ENCODE results near the gene PCCA.
"Not testable (repeated sequence)": the region's sequence is repeated elsewhere in the genome, so short reads cannot be mapped to it uniquely, and the experiment has no call there.

PCCA gene

GRCh38 chr13:100147825-100148224 lies 58.9 kb downstream of the PCCA start:
- DNase-seq (ENCODE audit: insufficient read length) (no peak), FAIRE-seq (no peak)
- TF ChIP-seq POLR2AphosphoS5 (IDR thresholded peaks at IDR 0.05; ENCODE audit: low read depth, low read length) (no peak), POLR2A (IDR thresholded peaks at IDR 0.05; ENCODE audit: low read depth, low read length) (no peak), TAF1 (IDR thresholded peaks at IDR 0.05; ENCODE audit: borderline replicate concordance, low read depth, low read length) (no peak)

- FAIRE-seq (no peak), DNase-seq (ENCODE audit: insufficient read length) (no peak)
- TF ChIP-seq POLR2AphosphoS5 (IDR thresholded peaks at IDR 0.05; ENCODE audit: low read depth, low read length) (no peak), POLR2A (IDR thresholded peaks at IDR 0.05; ENCODE audit: low read depth, low read length) (no peak), TAF1 (IDR thresholded peaks at IDR 0.05; ENCODE audit: borderline replicate concordance, low read depth, low read length) (no peak)
Measured at GRCh38 chr13:100148422-100148821, 59.5 kb downstream of the PCCA start.

- no peak for TF ChIP-seq POLR2AphosphoS5 (IDR thresholded peaks at IDR 0.05; ENCODE audit: low read depth, low read length)
- TF ChIP-seq POLR2A (IDR thresholded peaks at IDR 0.05; ENCODE audit: low read depth, low read length), result no peak
- TF ChIP-seq TAF1 (IDR thresholded peaks at IDR 0.05; ENCODE audit: borderline replicate concordance, low read depth, low read length), result no peak
- FAIRE-seq (no peak), DNase-seq (ENCODE audit: insufficient read length) (no peak)
Measured at GRCh38 chr13:100149389-100149788, 60.5 kb downstream of the PCCA start.

- FAIRE-seq; DNase-seq (ENCODE audit: insufficient read length): not testable (repeated sequence)
Measured at GRCh38 chr13:100150711-100151110, 61.8 kb downstream of the PCCA start.

- no peak for DNase-seq (ENCODE audit: insufficient read length)
- FAIRE-seq, result no peak
- TF ChIP-seq TAF1 (IDR thresholded peaks at IDR 0.05; ENCODE audit: borderline replicate concordance, low read depth, low read length), result no peak
- no peak for TF ChIP-seq POLR2AphosphoS5 (IDR thresholded peaks at IDR 0.05; ENCODE audit: low read depth, low read length)
- TF ChIP-seq POLR2A (IDR thresholded peaks at IDR 0.05; ENCODE audit: low read depth, low read length), result no peak
Measured at GRCh38 chr13:100154842-100155416, 66.0 kb downstream of the PCCA start.

- no peak for TF ChIP-seq POLR2AphosphoS5 (IDR thresholded peaks at IDR 0.05; ENCODE audit: low read depth, low read length)
- no peak for TF ChIP-seq TAF1 (IDR thresholded peaks at IDR 0.05; ENCODE audit: borderline replicate concordance, low read depth, low read length)
- TF ChIP-seq POLR2A (IDR thresholded peaks at IDR 0.05; ENCODE audit: low read depth, low read length), result no peak
- DNase-seq (ENCODE audit: insufficient read length) (no peak), FAIRE-seq (no peak)
Measured at GRCh38 chr13:100156788-100157187, 67.9 kb downstream of the PCCA start.

GRCh38 chr13:100158569-100158968 lies 69.7 kb downstream of the PCCA start:
- no peak for FAIRE-seq
- TF ChIP-seq POLR2A (IDR thresholded peaks at IDR 0.05; ENCODE audit: low read depth, low read length) (no peak), POLR2AphosphoS5 (IDR thresholded peaks at IDR 0.05; ENCODE audit: low read depth, low read length) (no peak), TAF1 (IDR thresholded peaks at IDR 0.05; ENCODE audit: borderline replicate concordance, low read depth, low read length) (no peak)
- DNase-seq (ENCODE audit: insufficient read length), result no peak

- no peak for DNase-seq (ENCODE audit: insufficient read length)
- TF ChIP-seq TAF1 (IDR thresholded peaks at IDR 0.05; ENCODE audit: borderline replicate concordance, low read depth, low read length) (no peak), POLR2AphosphoS5 (IDR thresholded peaks at IDR 0.05; ENCODE audit: low read depth, low read length) (no peak), POLR2A (IDR thresholded peaks at IDR 0.05; ENCODE audit: low read depth, low read length) (no peak)
- no peak for FAIRE-seq
Measured at GRCh38 chr13:100159584-100159983, 70.7 kb downstream of the PCCA start.

- no peak for TF ChIP-seq TAF1 (IDR thresholded peaks at IDR 0.05; ENCODE audit: borderline replicate concordance, low read depth, low read length)
- TF ChIP-seq POLR2AphosphoS5 (IDR thresholded peaks at IDR 0.05; ENCODE audit: low read depth, low read length), result no peak
- no peak for TF ChIP-seq POLR2A (IDR thresholded peaks at IDR 0.05; ENCODE audit: low read depth, low read length)
- FAIRE-seq, result no peak
- no peak for DNase-seq (ENCODE audit: insufficient read length)
Measured at GRCh38 chr13:100160450-100160849, 71.6 kb downstream of the PCCA start.

GRCh38 chr13:100163375-100163774 lies 74.5 kb downstream of the PCCA start:
- no peak for FAIRE-seq
- DNase-seq (ENCODE audit: insufficient read length), result no peak
- TF ChIP-seq POLR2A (IDR thresholded peaks at IDR 0.05; ENCODE audit: low read depth, low read length), result no peak
- no peak for TF ChIP-seq TAF1 (IDR thresholded peaks at IDR 0.05; ENCODE audit: borderline replicate concordance, low read depth, low read length)
- no peak for TF ChIP-seq POLR2AphosphoS5 (IDR thresholded peaks at IDR 0.05; ENCODE audit: low read depth, low read length)

- no peak for FAIRE-seq
- TF ChIP-seq POLR2AphosphoS5 (IDR thresholded peaks at IDR 0.05; ENCODE audit: low read depth, low read length) (no peak), POLR2A (IDR thresholded peaks at IDR 0.05; ENCODE audit: low read depth, low read length) (no peak)
Measured at GRCh38 chr13:100173203-100173602, 84.3 kb downstream of the PCCA start.

GRCh38 chr13:100174455-100174854 lies 85.6 kb downstream of the PCCA start:
- not testable (repeated sequence) for FAIRE-seq; DNase-seq (ENCODE audit: insufficient read length)

More at GRCh38 chr13:100173203-100173602, 84.3 kb downstream of the PCCA start:
- DNase-seq (ENCODE audit: insufficient read length), result no peak

Measured in GM12892 (cell line).